ENCODE measurements around the gene OTULIN. TPM values are rescaled to one million over a fixed set of nuclear protein-coding genes. Genes with fewer than 3 reads are reported as not detected.

Gene OTULIN
- polyA plus RNA-seq, 1 of the 3 experiments (the other 2 are of a cell fraction), result 6.6 TPM

DNA sequence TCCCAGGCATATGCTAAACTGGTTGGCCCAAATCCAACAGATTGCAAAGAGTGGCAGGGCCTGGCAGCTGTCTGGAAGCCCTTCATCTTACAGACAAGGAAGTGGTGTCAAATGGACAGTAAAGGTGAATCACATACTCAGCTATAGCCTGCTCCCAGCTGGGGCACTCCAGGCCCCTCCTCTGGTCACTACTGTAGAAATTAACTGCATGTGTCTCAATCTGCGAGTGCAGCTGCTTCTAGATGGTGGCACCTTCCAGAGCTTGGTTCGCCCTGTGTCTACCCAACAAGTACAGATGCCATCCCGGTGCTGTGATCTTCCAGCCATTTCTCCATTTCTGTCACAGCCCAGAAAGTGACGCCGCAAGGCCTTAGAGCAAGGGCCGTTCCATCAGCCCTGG, 50.2 kb downstream of the OTULIN start:
- Histone ChIP-seq H3K9me2 (no peaks in the 10 kb centered on the region), H3K79me2 (ENCODE audit: insufficient read depth) (no peaks in the 10 kb centered on the region), H3K27ac (ENCODE audit: low read depth in 2 of 2, low read length in 1 of 2) (no peak overlapping the region; a peak in 1 of 4 replicates), H4K20me1 (ENCODE audit: insufficient read depth) (no peaks in the 10 kb centered on the region), H2AFZ (ENCODE audit: low read depth) (no peak overlapping the region), H3K4me1 (ENCODE audit: control insufficient read depth in 1 of 2, insufficient read depth in 2 of 2, low read depth in 1 of 2, low read length in 1 of 2) (peaks cover 0 to 8% of the 10 kb centered on the region in 2 experiments; a peak in 1 of 4 replicates), H3K4me3 (ENCODE audit: low read depth in 2 of 2, low read length in 1 of 2) (no peak overlapping the region), H3K9me3 (no peaks in the 10 kb centered on the region), H3F3A (replicated peaks; ENCODE audit: insufficient read depth) (no peaks in the 10 kb centered on the region), H3K36me3 (replicated peaks in 1 of 2; ENCODE audit: control insufficient read depth in 1 of 2, insufficient read depth in 2 of 2, low read length in 1 of 2) (peaks cover 27 to 37% of the 10 kb centered on the region in 2 experiments), H3K4me2 (no peak overlapping the region), H3K27me3 (ENCODE audit: insufficient read depth) (no peaks in the 10 kb centered on the region), H3K9ac (no peak overlapping the region)
- CTCF ChIA-PET, result interaction anchor here (3.5 kb wide), 1 partner anchor 12 kb away, joined by 14 read pairs; no protein-coding TSS in a partner anchor
- no peak for DNase-seq
- POLR2A ChIA-PET, result no interaction called here
- no peak for TF ChIP-seq RXRA (IDR thresholded peaks at IDR 0.05; ENCODE audit: borderline replicate concordance, low read depth)
- no peak for TF ChIP-seq EZH2phosphoT487 (IDR thresholded peaks at IDR 0.05; ENCODE audit: borderline replicate concordance, low read depth)
- no peak for TF ChIP-seq POLR2AphosphoS5 (IDR thresholded peaks at IDR 0.05; ENCODE audit: low read depth, low read length)
- TF ChIP-seq, protein P1, sequence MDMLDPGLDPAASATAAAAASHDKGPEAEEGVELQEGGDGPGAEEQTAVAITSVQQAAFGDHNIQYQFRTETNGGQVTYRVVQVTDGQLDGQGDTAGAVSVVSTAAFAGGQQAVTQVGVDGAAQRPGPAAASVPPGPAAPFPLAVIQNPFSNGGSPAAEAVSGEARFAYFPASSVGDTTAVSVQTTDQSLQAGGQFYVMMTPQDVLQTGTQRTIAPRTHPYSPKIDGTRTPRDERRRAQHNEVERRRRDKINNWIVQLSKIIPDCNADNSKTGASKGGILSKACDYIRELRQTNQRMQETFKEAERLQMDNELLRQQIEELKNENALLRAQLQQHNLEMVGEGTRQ (IDR thresholded peaks at IDR 0.05; ENCODE audit: borderline replicate concordance, low read depth, low read length), result no peak
- TF ChIP-seq CHD2 (IDR thresholded peaks at IDR 0.05; ENCODE audit: low read length, partially characterized antibody), result no peak
- no peak for TF ChIP-seq YY1 (IDR thresholded peaks at IDR 0.05; ENCODE audit: low read depth)
- no peak for TF ChIP-seq RCOR1 (IDR thresholded peaks at IDR 0.05; ENCODE audit: low read length)
- TF ChIP-seq, protein P2, sequence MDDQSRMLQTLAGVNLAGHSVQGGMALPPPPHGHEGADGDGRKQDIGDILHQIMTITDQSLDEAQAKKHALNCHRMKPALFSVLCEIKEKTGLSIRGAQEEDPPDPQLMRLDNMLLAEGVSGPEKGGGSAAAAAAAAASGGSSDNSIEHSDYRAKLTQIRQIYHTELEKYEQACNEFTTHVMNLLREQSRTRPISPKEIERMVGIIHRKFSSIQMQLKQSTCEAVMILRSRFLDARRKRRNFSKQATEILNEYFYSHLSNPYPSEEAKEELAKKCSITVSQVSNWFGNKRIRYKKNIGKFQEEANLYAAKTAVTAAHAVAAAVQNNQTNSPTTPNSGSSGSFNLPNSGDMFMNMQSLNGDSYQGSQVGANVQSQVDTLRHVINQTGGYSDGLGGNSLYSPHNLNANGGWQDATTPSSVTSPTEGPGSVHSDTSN (IDR thresholded peaks at IDR 0.05), result peak; percentile 51
- peak; percentile 16; the same call in 1 of the 2 replicates for TF ChIP-seq TCF12 (IDR thresholded peaks at IDR 0.05)
- TF ChIP-seq NRF1 (IDR thresholded peaks at IDR 0.05; ENCODE audit: low read depth, low read length), result no peak
- TF ChIP-seq, protein P3, sequence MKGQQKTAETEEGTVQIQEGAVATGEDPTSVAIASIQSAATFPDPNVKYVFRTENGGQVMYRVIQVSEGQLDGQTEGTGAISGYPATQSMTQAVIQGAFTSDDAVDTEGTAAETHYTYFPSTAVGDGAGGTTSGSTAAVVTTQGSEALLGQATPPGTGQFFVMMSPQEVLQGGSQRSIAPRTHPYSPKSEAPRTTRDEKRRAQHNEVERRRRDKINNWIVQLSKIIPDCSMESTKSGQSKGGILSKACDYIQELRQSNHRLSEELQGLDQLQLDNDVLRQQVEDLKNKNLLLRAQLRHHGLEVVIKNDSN (IDR thresholded peaks at IDR 0.05; ENCODE audit: borderline replicate concordance, low read depth), result no peak
- TF ChIP-seq NFIC (IDR thresholded peaks at IDR 0.05; ENCODE audit: borderline replicate concordance), result peak; percentile 37; the same call in 1 of the 2 replicates
- TF ChIP-seq, protein P4, sequence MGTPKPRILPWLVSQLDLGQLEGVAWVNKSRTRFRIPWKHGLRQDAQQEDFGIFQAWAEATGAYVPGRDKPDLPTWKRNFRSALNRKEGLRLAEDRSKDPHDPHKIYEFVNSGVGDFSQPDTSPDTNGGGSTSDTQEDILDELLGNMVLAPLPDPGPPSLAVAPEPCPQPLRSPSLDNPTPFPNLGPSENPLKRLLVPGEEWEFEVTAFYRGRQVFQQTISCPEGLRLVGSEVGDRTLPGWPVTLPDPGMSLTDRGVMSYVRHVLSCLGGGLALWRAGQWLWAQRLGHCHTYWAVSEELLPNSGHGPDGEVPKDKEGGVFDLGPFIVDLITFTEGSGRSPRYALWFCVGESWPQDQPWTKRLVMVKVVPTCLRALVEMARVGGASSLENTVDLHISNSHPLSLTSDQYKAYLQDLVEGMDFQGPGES (IDR thresholded peaks at IDR 0.05; ENCODE audit: low read depth, low read length), result no peak
- TF ChIP-seq FOSL2 (IDR thresholded peaks at IDR 0.05; ENCODE audit: borderline replicate concordance, low read depth), result no peak
- TF ChIP-seq MEF2A (IDR thresholded peaks at IDR 0.05; ENCODE audit: borderline replicate concordance, low read depth), result no peak
- TF ChIP-seq SIN3A (IDR thresholded peaks at IDR 0.05; ENCODE audit: borderline replicate concordance, low read depth, low read length), result no peak
- TF ChIP-seq SMC3 (IDR thresholded peaks at IDR 0.05; ENCODE audit: low read depth, low read length), result no peak
- 95% methylated on average over 6 of the region's 6 CpGs for WGBS (ENCODE audit: low lambda C conversion rate)

All from SK-N-SH (cell line).